Omental fat pad (tissue), 4 donors: ENCODE data around the gene CTSW. TPM values are rescaled to one million over a fixed set of nuclear protein-coding genes. Genes with fewer than 3 reads are reported as not detected.
A peak's percentile ranks its signal among the peaks of the same experiment; 100 is the strongest.

Experiments used
- ATAC-seq: fragments of 150-250 bp; one replicate; pipeline ENCODE4 v1.9.1; 2016; ENCODE audit warnings: mild to moderate bottlenecking, moderate library complexity; ENCODE audit not compliant: low FRiP score
- DNase-seq: peaks from one replicate; pipeline ENCODE4 v3.0.0-alpha.2; 2019; ENCODE audit warnings: low spot score
- total RNA-seq, 4 donors: library from RNA; depleted of rRNA; stranded (reverse); fragments of >200 nt; gene quantifications; one replicate each; pipeline ENCODE4 v1.1.0, GENCODE V29; 2016
- TF ChIP-seq, protein P1 (sequence below), 3 donors: fragments of 450-650 bp; IDR thresholded peaks; one replicate each; pipeline ENCODE4 v1.5.1; 2016 to 2017; ENCODE audit warnings: antibody characterized with exemption in 3 of 3, mild to moderate bottlenecking in 3 of 3, moderate library complexity in 2 of 3

The CTSW gene
- total RNA-seq, 4 donors from 2014 or later = 1.6 to 3.9 (median 2.8) TPM

DNA sequence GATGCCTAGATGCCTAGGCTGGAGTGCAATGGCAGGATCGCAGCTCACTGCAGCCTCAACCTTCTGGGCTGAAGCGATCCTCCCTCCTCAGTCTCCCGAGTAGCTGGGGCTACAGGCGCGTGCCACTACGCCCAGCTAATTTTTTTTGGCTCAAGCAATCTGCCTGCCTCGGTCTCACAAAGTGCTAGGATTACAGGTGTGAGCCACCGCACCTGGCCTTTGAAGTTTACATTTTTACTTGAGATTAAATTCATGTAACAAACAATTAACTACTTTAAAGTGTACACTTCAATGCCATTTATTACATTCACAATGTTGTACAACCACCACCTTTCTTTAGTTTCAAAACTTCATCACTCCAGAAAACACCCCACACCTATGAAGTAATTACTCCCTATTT is 24.1 kb downstream of the CTSW start:
- ATAC-seq = no peak
- TF ChIP-seq, protein P1, sequence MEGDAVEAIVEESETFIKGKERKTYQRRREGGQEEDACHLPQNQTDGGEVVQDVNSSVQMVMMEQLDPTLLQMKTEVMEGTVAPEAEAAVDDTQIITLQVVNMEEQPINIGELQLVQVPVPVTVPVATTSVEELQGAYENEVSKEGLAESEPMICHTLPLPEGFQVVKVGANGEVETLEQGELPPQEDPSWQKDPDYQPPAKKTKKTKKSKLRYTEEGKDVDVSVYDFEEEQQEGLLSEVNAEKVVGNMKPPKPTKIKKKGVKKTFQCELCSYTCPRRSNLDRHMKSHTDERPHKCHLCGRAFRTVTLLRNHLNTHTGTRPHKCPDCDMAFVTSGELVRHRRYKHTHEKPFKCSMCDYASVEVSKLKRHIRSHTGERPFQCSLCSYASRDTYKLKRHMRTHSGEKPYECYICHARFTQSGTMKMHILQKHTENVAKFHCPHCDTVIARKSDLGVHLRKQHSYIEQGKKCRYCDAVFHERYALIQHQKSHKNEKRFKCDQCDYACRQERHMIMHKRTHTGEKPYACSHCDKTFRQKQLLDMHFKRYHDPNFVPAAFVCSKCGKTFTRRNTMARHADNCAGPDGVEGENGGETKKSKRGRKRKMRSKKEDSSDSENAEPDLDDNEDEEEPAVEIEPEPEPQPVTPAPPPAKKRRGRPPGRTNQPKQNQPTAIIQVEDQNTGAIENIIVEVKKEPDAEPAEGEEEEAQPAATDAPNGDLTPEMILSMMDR (IDR thresholded peaks at IDR 0.05) = no peak
- no peak for DNase-seq

DNA sequence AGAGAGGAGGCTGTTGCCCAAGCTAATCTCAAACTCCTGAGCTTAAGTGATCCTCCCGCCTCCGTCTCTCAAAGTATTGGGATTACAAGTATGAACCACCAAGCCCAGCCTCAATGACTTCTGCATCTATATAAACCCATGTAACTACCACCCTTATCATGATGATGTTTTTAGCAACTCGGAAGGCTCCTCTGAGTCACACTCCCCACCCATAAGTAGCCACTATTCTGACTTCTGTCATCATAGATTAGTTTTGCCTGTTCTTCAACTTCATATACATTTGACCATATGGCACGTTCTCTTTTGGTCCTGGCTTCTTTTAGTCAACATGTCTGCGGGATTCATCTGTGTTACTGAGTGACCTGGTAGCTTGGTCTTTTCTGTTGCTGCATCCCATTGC is 27.0 kb downstream of the CTSW start:
- no peak for ATAC-seq
- DNase-seq = no peak
- TF ChIP-seq, protein P1 (IDR thresholded peaks at IDR 0.05) = no peak

DNA sequence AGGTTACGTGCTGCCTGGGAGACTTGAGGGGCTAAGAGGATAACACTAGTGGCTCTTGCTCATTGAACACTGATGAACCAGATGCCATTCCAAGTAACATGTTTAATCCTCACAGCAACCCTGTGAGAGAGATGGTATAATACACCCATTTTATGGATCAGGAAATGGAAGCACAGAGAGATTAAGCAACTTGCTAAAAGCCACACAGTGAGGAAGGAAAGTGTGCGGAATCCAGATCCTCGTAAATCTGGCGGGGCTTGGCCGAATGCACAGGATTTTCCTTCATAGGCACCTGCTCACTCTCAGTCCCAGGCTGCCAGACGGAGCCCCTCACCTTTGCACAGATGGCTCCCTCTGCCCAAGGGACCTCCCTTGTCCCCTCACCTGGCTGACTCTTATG is 28.2 kb downstream of the CTSW start:
- ATAC-seq (no peak), DNase-seq (no peak)
- TF ChIP-seq, protein P1 (IDR thresholded peaks at IDR 0.05) = no peak

DNA sequence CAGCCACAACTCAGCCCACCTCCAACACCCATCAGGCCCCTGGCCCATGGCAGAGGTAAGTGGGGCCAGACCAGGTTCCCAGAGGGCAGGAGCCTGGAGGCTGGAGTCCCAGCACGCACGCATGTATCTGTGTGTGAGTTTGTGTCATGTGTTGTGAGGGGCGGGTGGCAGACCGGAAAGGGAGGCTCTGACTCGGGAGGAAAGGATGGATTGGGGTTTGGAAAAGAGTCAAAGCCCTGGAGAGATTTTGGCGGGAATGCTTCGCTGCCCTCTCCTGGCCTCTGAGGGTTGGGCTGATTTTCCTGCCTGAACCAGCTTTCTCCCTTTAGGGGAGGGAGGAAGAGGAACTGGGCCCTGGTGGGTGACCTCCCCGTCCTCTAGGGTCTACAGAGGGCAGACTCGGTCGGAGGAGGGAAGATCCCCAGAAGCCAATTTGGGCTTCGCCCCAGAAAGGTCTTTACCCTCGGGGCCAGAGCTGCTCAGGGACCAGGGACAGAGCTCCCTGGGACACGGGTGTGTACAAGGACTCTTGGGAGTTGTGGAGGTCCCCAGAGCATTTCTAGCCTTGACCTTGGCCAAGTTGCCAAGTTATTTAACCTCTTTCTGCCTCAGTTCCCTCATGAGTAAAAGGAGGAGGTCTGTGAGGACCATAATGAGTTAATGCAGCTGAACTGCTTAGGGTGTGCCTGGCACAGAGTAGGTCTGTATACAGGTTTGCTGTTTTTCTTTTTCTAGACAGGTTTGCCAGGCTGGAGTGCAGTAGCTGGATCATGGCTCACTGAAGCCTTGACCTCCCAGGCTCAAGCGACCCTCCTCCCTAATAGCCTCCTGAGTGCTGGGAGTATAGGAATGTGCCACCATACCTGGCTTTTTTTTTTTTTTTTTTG is 32.3 kb downstream of the CTSW start:
- DNase-seq (no peak), ATAC-seq (peak; percentile 31)
- TF ChIP-seq, protein P1 (IDR thresholded peaks at IDR 0.05) = no peak

DNA sequence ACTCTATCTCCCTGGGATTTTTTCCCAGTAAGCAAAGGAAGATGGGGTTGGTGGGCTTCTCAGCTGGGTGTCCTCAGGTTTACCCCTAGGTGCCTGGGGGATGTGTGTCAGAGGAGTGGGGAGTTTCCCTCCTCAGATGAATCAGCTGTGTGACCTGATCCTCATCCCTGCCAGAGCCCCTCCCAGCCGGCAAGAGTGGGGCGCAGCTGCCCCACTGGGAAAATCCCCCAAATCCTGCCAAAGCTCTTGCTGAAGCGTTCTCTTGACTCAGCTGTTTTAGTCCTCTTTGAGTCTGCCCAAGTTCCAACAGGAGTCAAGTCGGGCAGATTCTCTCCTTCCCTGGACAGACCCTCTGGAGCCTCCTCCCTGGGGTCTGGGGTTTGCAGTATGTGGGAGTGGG is 33.2 kb downstream of the CTSW start:
- TF ChIP-seq, protein P1 (IDR thresholded peaks at IDR 0.05) = no peak

DNA sequence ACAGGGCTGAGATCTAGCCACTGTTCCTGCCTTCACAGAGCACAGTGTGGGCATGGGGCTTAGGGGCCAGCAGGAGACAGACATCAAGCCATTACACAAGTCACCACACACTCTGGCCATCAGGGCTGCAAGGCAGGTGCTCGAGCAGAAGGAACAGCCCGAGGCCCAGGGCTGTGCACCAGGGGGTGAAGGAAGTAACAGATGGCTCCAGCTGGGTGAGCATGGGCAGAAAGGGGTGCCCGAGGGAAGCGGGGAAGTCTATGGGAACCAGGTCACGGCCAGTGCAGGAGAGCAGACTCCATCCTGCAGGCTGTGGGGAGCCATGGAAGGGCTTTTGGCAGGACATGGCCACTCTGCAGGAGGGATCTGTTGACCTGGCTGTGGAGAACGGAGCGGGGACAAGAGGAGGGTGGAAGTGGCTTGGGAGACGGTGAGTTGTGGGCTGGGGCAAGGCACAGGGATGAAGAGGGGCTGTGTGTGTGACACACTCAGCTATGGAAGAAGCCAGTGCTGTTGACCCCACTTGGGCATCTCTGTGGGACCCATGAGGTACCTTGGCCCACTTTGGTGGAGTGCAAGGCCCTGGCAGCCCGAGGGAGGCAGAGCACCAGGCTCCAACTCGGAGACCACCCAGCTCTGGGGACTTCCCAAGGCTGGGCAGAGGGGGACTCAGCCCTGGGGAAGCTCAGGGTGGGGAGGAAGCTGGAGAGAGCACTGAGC is 35.6 kb downstream of the CTSW start:
- DNase-seq (no peak), ATAC-seq (no peak)
- TF ChIP-seq, protein P1 (IDR thresholded peaks at IDR 0.05) = no peak

More for the DNA sequence above, 33.2 kb downstream of the CTSW start:
- DNase-seq = no peak
- peak; percentile 36 for ATAC-seq
